Forelimb muscle (tissue), 1 donor: ENCODE measurements around the gene USP6NL. TPM values are rescaled to one million over a fixed set of nuclear protein-coding genes. Genes with fewer than 3 reads are reported as not detected.

ENCODE experiments used
- DNase-seq: peaks from one replicate; pipeline ENCODE4 v3.0.0-alpha.2; 2013; ENCODE audit warnings: low read depth
- polyA plus RNA-seq: library from polyadenylated mRNA; unstranded; fragments of 120-200 nt; gene quantifications from one replicate; pipeline ENCODE4 v1.2.1, GENCODE V29; 2013; ENCODE audit not compliant: insufficient read length

Gene USP6NL
- polyA plus RNA-seq, 1 donor = 7.7 TPM

- no peak for DNase-seq
Observed at GRCh38 chr10:11616021-11616420, 4.6 kb upstream of the USP6NL start.

- no peak for DNase-seq
Observed at GRCh38 chr10:11615396-11615795, 3.9 kb upstream of the USP6NL start.

- DNase-seq = no peak
Observed at GRCh38 chr10:11612021-11613001, 861 bp upstream of the USP6NL start.

GRCh38 chr10:11610826-11611247 lies 613 bp downstream of the USP6NL start:
- DNase-seq = no peak

- DNase-seq = no peak
Observed at GRCh38 chr10:11610166-11610825, 1.2 kb downstream of the USP6NL start.

GRCh38 chr10:11609492-11610093 lies 1.9 kb downstream of the USP6NL start:
- DNase-seq = no peak

- DNase-seq = no peak
Observed at GRCh38 chr10:11609052-11609451, 2.4 kb downstream of the USP6NL start.

GRCh38 chr10:11608159-11609013 lies 3.1 kb downstream of the USP6NL start:
- no peak for DNase-seq

GRCh38 chr10:11605807-11606408 lies 5.5 kb downstream of the USP6NL start:
- DNase-seq = no peak

- no peak for DNase-seq
Observed at GRCh38 chr10:11604865-11605650, 6.4 kb downstream of the USP6NL start.

GRCh38 chr10:11603741-11604140 lies 7.7 kb downstream of the USP6NL start:
- DNase-seq = no peak

GRCh38 chr10:11602919-11603523 lies 8.4 kb downstream of the USP6NL start:
- no peak for DNase-seq

- DNase-seq = no peak
Observed at GRCh38 chr10:11602358-11602757, 9.1 kb downstream of the USP6NL start.

GRCh38 chr10:11601670-11602069 lies 9.8 kb downstream of the USP6NL start:
- no peak for DNase-seq

GRCh38 chr10:11600280-11600679 lies 11.2 kb downstream of the USP6NL start:
- no peak for DNase-seq

- no peak for DNase-seq
Observed at GRCh38 chr10:11598712-11599397, 12.6 kb downstream of the USP6NL start.

- DNase-seq = no peak
Observed at GRCh38 chr10:11597470-11597869, 14.0 kb downstream of the USP6NL start.

GRCh38 chr10:11595395-11595692 lies 16.1 kb downstream of the USP6NL start:
- no peak for DNase-seq

- no peak for DNase-seq
Observed at GRCh38 chr10:11594589-11595394, 16.7 kb downstream of the USP6NL start.
